ENCODE measurements around the gene DUSP12. TPM values are rescaled to one million over a fixed set of nuclear protein-coding genes. Genes with fewer than 3 reads are reported as not detected.

The DUSP12 gene
- total RNA-seq, 1 experiment from 2014 or later, result 65.0 TPM

- Mint-ChIP-seq H3K27ac (ENCODE audit: low read depth, unreplicated experiment) (no peak overlapping the region), H3K4me3 (ENCODE audit: unreplicated experiment) (no peak overlapping the region), H3K36me3 (ENCODE audit: insufficient read depth, unreplicated experiment) (peaks cover 5% of the 10 kb centered on the region), H3K4me1 (ENCODE audit: insufficient read depth, unreplicated experiment) (peaks cover 15% of the 10 kb centered on the region), H3K9me3 (ENCODE audit: unreplicated experiment) (no peaks in the 10 kb centered on the region), H3K27me3 (ENCODE audit: insufficient read depth, unreplicated experiment) (no peaks in the 10 kb centered on the region)
- POLR2A ChIA-PET, result interaction anchor here (1.2 kb wide), 2 partner anchors 13 to 22 kb away, joined by 3 to 4 read pairs; partner anchors contain the start of gene DUSP12
- intact Hi-C loops (cut with micrococcal nuclease), result no loop called here
- no peak for TF ChIP-seq CTCF (IDR thresholded peaks at IDR 0.05; ENCODE audit: unreplicated experiment)
- DNase-seq (ENCODE audit: unreplicated experiment), result no peak
- CTCF ChIA-PET, result interaction anchor here (0.6 to 2.8 kb wide), 4 partner anchors 17 to 611 kb away, joined by 3 to 16 read pairs (median 3); no protein-coding TSS in a partner anchor
- BruUV-seq (replicated peaks), result no TSS peak
Measured at GRCh38 chr1:161771973-161772372, 22.4 kb downstream of the DUSP12 start.

GRCh38 chr1:161772397-161772796, 22.8 kb downstream of the DUSP12 start:
- Mint-ChIP-seq H3K27me3 (ENCODE audit: insufficient read depth, unreplicated experiment) (no peaks in the 10 kb centered on the region), H3K9me3 (ENCODE audit: unreplicated experiment) (no peaks in the 10 kb centered on the region), H3K27ac (ENCODE audit: low read depth, unreplicated experiment) (no peak overlapping the region), H3K36me3 (ENCODE audit: insufficient read depth, unreplicated experiment) (peaks cover 5% of the 10 kb centered on the region), H3K4me3 (ENCODE audit: unreplicated experiment) (no peak overlapping the region), H3K4me1 (ENCODE audit: insufficient read depth, unreplicated experiment) (peaks cover 12% of the 10 kb centered on the region)
- CTCF ChIA-PET, result interaction anchor here (0.8 to 2.8 kb wide), 3 partner anchors 17 to 619 kb away, joined by 3 to 16 read pairs (median 3); no protein-coding TSS in a partner anchor
- DNase-seq (ENCODE audit: unreplicated experiment), result no peak
- no peak for TF ChIP-seq CTCF (IDR thresholded peaks at IDR 0.05; ENCODE audit: unreplicated experiment)
- intact Hi-C loops (cut with micrococcal nuclease), result no loop called here
- POLR2A ChIA-PET, result interaction anchor here (1.2 kb wide), 1 partner anchor 13 kb away, joined by 3 read pairs; no protein-coding TSS in a partner anchor
- no TSS peak for BruUV-seq (replicated peaks)

DNA sequence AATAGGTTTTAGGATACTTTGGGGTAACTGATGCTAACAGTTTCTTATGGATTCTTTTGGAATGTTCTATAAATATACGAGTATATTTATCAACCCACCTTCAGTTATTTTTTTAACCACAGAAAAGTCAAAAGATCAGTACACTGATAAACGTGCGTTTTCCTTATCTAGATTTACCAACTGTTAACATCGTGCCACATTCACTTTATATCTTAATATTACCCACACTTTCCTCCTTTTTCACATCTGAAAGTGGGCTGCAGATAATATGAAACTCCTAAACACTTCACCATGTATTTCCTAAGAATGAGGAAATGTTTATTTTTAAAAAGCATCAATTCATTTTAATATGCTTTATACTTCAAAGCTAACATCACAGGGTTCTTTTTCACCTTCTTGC, 24.2 kb downstream of the DUSP12 start:
- Mint-ChIP-seq H3K27me3 (ENCODE audit: insufficient read depth, unreplicated experiment) (no peaks in the 10 kb centered on the region), H3K36me3 (ENCODE audit: insufficient read depth, unreplicated experiment) (no peaks in the 10 kb centered on the region), H3K27ac (ENCODE audit: low read depth, unreplicated experiment) (no peak overlapping the region), H3K4me1 (ENCODE audit: insufficient read depth, unreplicated experiment) (peaks cover 6% of the 10 kb centered on the region), H3K4me3 (ENCODE audit: unreplicated experiment) (no peak overlapping the region), H3K9me3 (ENCODE audit: unreplicated experiment) (no peaks in the 10 kb centered on the region)
- ChIA-PET POLR2A (no interaction called here), CTCF (interaction anchor here (0.6 kb wide), 1 partner anchor 726 kb away, joined by 4 read pairs; no protein-coding TSS in a partner anchor)
- intact Hi-C loops (cut with micrococcal nuclease), result no loop called here
- no TSS peak for BruUV-seq (replicated peaks)
- no peak for DNase-seq (ENCODE audit: unreplicated experiment)
- no peak for TF ChIP-seq CTCF (IDR thresholded peaks at IDR 0.05; ENCODE audit: unreplicated experiment)

GRCh38 chr1:161777261-161777660, 27.7 kb downstream of the DUSP12 start:
- no peak for TF ChIP-seq CTCF (IDR thresholded peaks at IDR 0.05; ENCODE audit: unreplicated experiment)

More at GRCh38 chr1:161777261-161777660, 27.7 kb downstream of the DUSP12 start:
- no peaks in the 10 kb centered on the region for H3K9me3 Mint-ChIP-seq (ENCODE audit: unreplicated experiment)
- ChIA-PET POLR2A (interaction anchor here (1.9 kb wide), 1 partner anchor 10 kb away, joined by 12 read pairs; no protein-coding TSS in a partner anchor), CTCF (interaction anchor here (0.7 to 1.5 kb wide), 5 partner anchors 10 to 260 kb away, joined by 4 to 9 read pairs (median 5); no protein-coding TSS in a partner anchor)
- BruUV-seq (replicated peaks), result no TSS peak
- H3K27me3 Mint-ChIP-seq (ENCODE audit: insufficient read depth, unreplicated experiment), result no peaks in the 10 kb centered on the region
- intact Hi-C loops (cut with micrococcal nuclease), result no loop called here
- peaks cover 19% of the 10 kb centered on the region for H3K36me3 Mint-ChIP-seq (ENCODE audit: insufficient read depth, unreplicated experiment)
- H3K27ac Mint-ChIP-seq (ENCODE audit: low read depth, unreplicated experiment), result no peak overlapping the region
- no peaks in the 10 kb centered on the region for H3K4me1 Mint-ChIP-seq (ENCODE audit: insufficient read depth, unreplicated experiment)
- no peak overlapping the region for H3K4me3 Mint-ChIP-seq (ENCODE audit: unreplicated experiment)
- DNase-seq (ENCODE audit: unreplicated experiment), result no peak
